Choroid plexus epithelial cell (primary cell): ENCODE data around the gene USE1.

Source experiments
- DNase-seq: peaks from one replicate; pipeline ENCODE4 v3.0.0-alpha.2; 2010; ENCODE audit warnings: low read depth
- H3K4me3 ChIP-seq: 2 replicates; pipeline ENCODE4 v1.5.1; 2011; ENCODE audit warnings: low read depth, mild to moderate bottlenecking, control low read depth, low read length, moderate library complexity
- TF ChIP-seq, protein P1 (sequence below): conservative IDR thresholded peaks from 2 replicates; pipeline ENCODE4 v1.5.1; 2011; ENCODE audit warnings: low read depth, mild to moderate bottlenecking, control low read depth, inconsistent platforms, low read length, moderate library complexity

Gene USE1

DNA sequence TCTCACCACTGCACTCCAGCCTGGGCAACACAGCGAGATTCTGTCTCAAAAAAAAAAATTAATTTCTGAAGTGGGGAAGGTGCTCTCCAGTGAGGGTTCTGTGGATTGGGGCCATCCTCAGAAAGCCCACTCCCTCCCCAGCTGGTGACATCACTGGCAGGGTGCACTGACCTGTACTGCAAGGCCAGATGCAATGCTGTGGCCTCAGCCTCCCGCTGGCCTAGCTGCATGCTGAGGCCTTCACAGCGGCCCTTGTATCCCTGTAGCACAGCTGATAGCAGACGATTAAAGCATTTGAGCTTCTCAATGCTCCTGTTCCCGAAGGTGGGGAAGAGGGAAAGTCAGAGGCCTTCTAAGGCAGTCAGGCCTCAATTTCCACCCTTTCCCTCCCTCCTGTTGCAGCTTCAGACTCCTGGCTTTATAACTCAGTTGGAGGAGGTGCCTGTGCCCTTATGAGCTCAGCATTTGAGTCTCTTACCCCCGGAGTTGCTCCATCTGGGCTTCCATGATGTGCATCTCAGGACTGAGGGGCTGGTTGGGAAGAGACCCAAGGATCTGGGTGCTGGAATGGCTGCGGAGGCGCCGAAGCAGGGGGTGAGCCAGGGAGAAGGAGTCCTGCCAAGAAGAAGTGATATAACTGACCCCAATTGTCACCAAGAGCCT lies 44.1 kb downstream of the USE1 start:
- TF ChIP-seq, protein P1, sequence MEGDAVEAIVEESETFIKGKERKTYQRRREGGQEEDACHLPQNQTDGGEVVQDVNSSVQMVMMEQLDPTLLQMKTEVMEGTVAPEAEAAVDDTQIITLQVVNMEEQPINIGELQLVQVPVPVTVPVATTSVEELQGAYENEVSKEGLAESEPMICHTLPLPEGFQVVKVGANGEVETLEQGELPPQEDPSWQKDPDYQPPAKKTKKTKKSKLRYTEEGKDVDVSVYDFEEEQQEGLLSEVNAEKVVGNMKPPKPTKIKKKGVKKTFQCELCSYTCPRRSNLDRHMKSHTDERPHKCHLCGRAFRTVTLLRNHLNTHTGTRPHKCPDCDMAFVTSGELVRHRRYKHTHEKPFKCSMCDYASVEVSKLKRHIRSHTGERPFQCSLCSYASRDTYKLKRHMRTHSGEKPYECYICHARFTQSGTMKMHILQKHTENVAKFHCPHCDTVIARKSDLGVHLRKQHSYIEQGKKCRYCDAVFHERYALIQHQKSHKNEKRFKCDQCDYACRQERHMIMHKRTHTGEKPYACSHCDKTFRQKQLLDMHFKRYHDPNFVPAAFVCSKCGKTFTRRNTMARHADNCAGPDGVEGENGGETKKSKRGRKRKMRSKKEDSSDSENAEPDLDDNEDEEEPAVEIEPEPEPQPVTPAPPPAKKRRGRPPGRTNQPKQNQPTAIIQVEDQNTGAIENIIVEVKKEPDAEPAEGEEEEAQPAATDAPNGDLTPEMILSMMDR = no peak
- H3K4me3 ChIP-seq = no peak overlapping the region
- peak; percentile 47 for DNase-seq

DNA sequence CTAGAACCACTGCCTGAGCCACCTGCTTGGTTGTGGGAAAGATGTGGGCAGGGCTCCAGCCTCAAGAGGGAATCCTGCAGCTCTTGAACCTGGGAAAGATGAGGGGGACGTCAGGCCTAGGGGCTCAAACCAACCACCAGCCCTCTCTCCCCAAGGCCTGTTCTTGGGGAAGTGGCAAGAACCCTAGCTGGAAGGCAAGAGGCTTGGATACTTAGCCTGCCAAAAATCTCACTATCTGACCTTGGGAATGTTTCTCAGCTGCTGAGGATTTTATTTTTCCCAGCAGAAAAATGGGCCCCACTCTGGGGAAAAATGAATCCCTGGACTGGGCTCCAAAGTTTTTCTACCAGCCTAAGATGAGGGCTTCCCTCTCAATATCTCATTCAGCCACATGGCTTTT lies 44.8 kb downstream of the USE1 start:
- DNase-seq = no peak
- TF ChIP-seq, protein P1 = no peak
- H3K4me3 ChIP-seq = no peak overlapping the region

DNA sequence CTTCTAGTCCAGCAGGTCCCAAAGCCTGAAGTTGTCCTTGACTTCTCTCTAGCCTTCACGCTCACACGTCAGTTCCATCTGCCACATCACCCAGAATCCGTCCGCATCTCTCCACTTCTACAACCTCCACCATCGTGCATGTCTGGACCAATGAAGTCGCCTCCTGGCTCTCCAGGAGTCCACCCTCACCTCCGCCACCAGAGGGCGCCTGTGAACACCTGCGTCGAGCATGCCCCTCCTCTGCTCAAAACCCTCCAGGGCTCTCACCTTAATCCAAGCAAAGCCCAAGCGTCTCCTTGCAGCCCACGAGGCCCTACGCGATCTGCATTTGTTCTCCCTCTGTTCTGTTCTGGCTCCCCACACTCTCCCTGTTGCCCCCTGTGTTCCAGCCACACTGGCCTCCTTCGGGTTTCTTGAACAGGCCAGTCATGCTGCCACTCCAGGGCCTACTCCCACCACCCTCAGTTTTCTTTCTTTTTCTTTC lies 45.7 kb downstream of the USE1 start:
- no peak overlapping the region for H3K4me3 ChIP-seq
- peak; percentile 78 for DNase-seq
- TF ChIP-seq, protein P1 = peak; percentile 89

DNA sequence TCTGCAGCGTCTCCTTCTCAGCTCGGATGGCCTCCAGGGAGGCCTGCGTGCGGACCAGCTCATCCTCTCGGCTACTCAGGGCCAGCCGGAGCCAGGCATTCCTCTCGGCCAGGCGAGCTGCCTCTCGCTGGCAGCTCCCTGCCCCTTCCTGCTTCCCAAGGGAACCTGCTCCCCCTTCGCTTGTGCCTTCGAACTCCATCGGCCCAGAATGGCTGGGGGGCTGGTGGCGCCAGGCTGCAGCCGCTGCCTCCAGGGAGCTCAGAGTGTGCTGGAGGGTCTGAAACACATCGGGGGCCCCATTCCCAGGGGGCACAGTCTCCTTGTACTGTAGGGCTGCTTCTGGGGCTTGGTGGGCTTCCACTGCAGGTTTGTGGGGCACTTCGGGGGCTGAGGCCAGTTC lies 47.4 kb downstream of the USE1 start:
- no peak for DNase-seq
- TF ChIP-seq, protein P1 = no peak
- no peak overlapping the region for H3K4me3 ChIP-seq

DNA sequence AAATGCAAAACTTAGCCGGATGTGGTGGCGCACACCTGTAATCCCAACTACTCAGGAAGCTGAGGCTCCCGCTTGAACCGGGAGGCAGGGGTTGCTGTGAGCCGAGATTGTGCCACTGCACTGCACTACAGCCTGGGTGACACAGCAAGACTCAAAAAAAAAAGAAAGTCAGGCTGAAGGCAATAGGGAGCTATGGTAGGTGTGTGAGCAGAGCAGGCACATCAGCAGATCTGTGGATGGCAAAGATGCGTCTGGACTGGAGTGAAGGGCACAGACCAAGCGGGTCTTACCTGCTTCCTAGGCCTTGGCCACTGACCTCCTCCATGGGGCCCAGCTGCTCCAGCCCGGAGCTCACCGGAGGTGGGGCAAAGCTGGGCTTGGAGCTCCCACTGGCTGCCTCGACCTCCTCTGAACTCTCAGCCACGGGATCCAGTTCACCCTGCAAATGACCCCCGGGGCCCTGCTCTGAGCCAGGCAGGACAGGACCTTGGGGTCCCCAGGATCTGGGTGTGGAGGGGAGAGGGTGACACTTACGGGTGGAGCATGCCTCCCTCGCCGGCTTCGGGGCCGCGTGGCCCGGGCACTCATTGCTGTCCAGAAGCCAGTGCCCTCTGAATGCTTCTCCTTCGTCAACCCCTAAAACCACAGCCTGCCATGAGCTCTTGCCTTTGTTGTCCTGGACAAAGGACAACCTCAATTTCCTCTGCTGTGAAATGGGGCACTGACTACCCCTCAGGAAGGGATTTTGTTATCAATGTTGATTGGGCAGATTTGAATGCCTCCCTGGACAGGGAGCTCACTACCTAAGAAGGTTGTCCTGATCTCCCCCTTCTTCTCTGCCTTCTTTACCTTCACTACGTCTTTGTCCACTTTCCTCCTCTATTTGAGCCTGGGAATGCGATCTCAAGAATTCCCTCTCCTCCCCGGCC lies 48.8 kb downstream of the USE1 start:
- TF ChIP-seq, protein P1 = no peak
- no peak for DNase-seq
- H3K4me3 ChIP-seq = no peak overlapping the region

DNA sequence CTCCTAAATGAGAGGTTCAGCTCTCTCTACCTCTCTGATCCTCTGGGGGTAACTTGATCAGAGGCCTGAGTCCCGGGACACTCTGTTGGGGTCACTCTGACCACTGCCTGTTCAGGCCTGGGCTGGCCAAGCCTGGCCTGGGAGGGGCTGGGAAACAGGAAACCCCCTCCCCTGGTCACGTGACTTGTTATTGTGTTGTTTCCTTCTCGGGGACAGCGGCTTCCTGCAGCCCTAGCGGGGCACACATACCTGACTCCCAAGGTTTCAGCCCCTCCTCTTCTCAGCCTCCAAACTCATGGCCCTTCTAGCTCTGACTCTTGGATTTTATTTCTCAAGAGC lies 49.5 kb downstream of the USE1 start, which contains the start of gene USHBP1:
TSS of gene USHBP1 (minus strand) at position 105 of the 339 bp plus-strand sequence. CDS start 446 bp downstream, outside the sequence.
- no peak for DNase-seq
- H3K4me3 ChIP-seq = no peak within 1 kb of the TSS
- TF ChIP-seq, protein P1 = no peak

DNA sequence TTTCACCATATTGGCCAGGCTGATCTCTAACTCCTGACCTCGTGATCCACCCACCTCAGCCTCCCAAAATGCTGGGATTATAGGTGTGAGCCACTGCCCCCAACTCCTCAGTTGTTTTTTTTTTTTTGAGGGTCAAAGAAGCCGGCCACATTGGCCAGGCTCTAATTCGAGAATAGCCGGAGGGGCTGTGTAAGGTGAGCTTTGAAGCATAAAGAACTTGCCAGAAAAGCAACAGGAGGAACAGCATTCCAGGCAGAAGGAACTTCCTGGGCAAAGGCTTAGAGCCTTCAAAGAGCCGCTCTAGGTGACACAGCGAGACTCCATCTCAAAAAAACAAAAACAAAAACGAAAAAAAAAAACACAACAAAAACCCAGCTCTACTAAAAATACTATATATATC lies 50.9 kb downstream of the USE1 start:
- TF ChIP-seq, protein P1 = no peak
- DNase-seq = no peak
- H3K4me3 ChIP-seq = no peak overlapping the region
